Upper lobe of right lung (tissue), 1 donor: ENCODE results near the gene DPY19L3. TPM values are rescaled to one million over a fixed set of nuclear protein-coding genes. Genes with fewer than 3 reads are reported as not detected.

Experiments
- ATAC-seq: fragments of 200-7000 bp; cut with Tn5 transposase; one replicate; pipeline ENCODE4 v1.9.1; 2020; ENCODE audit warnings: mild to moderate bottlenecking, moderate library complexity
- DNase-seq: peaks from one replicate; pipeline ENCODE4 v3.0.0-alpha.2; 2020
- H3K27ac ChIP-seq: fragments of 200-600 bp; one replicate; pipeline ENCODE4 v1.8.0; 2022
- H3K27me3 ChIP-seq: fragments of 200-600 bp; one replicate; pipeline ENCODE4 v1.8.0; 2022; ENCODE audit warnings: mild to moderate bottlenecking
- H3K36me3 ChIP-seq: fragments of 200-600 bp; one replicate; pipeline ENCODE4 v1.8.0; 2022
- H3K4me1 ChIP-seq: fragments of 200-600 bp; one replicate; pipeline ENCODE4 v1.8.0; 2022
- H3K4me3 ChIP-seq: fragments of 200-600 bp; one replicate; pipeline ENCODE4 v1.8.0; 2022; ENCODE audit warnings: mild to moderate bottlenecking
- H3K9me3 ChIP-seq: fragments of 200-600 bp; one replicate; pipeline ENCODE4 v1.8.0; 2022
- intact Hi-C: fragments of 100-400 bp; cut with DNase I; formaldehyde crosslinking; loops from one replicate; pipeline ENCODE4 v1.11.0; 2022
- long read RNA-seq: library from polyadenylated mRNA; unstranded; transcript quantifications from one replicate; pipeline ENCODE4 v2.0.0, GENCODE V29; 2021
- total RNA-seq: library from RNA; stranded (reverse); fragmentation: NEBNext Ultra II Directional; extraction: Animal tissue kit (Norgen Biotek cat#: 25700); gene quantifications from one replicate; pipeline ENCODE4 v1.2.1, GENCODE V29; 2021
- TF ChIP-seq, protein P1 (sequence below): fragments of 200-600 bp; IDR thresholded peaks from one replicate; pipeline ENCODE4 v1.8.0; 2022; ENCODE audit warnings: antibody characterized with exemption
- donor health status: DM: no; HTN: yes; CAD: no; lungs with severe emphysema.

Gene DPY19L3, protein sequence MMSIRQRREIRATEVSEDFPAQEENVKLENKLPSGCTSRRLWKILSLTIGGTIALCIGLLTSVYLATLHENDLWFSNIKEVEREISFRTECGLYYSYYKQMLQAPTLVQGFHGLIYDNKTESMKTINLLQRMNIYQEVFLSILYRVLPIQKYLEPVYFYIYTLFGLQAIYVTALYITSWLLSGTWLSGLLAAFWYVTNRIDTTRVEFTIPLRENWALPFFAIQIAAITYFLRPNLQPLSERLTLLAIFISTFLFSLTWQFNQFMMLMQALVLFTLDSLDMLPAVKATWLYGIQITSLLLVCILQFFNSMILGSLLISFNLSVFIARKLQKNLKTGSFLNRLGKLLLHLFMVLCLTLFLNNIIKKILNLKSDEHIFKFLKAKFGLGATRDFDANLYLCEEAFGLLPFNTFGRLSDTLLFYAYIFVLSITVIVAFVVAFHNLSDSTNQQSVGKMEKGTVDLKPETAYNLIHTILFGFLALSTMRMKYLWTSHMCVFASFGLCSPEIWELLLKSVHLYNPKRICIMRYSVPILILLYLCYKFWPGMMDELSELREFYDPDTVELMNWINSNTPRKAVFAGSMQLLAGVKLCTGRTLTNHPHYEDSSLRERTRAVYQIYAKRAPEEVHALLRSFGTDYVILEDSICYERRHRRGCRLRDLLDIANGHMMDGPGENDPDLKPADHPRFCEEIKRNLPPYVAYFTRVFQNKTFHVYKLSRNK
- 36.1 TPM for total RNA-seq
- long read RNA-seq, full-length matches to known transcripts, result 7 of 17 reads
- long read RNA-seq, partial matches to known transcripts, result 4 of 17 reads
- long read RNA-seq, other reads (novel, unspliced or antisense), result 6 of 17 reads

DNA sequence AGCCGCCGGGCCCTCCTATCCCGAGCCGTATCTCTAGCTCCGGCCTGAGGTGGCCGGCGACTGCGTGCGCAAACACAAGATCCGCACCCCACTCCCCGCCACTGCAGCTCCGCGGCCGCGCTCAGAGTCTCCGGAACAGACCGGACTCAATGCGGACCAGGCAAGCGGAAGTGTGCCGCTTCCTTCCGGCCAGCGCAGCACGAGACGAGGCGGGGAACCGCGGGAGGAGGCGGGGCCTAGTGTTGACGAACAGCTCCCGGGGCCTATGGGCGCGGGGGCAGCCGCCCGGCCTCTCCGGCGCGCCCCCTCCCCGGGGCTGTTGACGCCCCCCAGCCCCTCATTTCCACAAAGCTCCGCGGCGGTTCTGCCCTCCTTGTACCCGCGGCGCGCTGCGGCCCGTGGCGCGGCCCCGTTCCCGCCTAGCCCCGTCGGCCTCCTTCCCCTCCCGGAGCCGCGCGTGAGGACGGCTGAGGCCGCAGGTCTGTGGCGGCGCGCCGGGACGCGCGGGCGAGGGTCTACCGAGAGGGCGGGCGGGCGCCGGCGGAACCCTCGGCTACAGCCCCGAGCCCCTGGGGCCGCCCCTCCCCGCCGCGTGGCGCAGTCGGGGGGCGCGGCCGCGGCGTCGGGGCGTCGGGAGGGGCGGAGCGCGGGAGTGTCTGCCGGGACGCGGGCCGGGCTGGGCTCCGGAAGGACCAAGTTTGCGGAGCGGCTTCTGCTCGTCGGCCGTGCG lies at the start of gene DPY19L3:
DPY19L3 (plus strand) TSS at position 340 of the 730 bp plus-strand sequence. CDS start 2,484 bp downstream, outside the sequence.
- DNase-seq, result peak; percentile 98
- Histone ChIP-seq H3K27ac (peak within 1 kb of the TSS; percentile 96), H3K36me3 (peaks cover 9% of the 10 kb centered on the region), H3K4me1 (peaks cover 9% of the 10 kb centered on the region), H3K9me3 (no peaks in the 10 kb centered on the region), H3K27me3 (no peaks in the 10 kb centered on the region), H3K4me3 (peak within 1 kb of the TSS; percentile 86)
- TF ChIP-seq, protein P1, sequence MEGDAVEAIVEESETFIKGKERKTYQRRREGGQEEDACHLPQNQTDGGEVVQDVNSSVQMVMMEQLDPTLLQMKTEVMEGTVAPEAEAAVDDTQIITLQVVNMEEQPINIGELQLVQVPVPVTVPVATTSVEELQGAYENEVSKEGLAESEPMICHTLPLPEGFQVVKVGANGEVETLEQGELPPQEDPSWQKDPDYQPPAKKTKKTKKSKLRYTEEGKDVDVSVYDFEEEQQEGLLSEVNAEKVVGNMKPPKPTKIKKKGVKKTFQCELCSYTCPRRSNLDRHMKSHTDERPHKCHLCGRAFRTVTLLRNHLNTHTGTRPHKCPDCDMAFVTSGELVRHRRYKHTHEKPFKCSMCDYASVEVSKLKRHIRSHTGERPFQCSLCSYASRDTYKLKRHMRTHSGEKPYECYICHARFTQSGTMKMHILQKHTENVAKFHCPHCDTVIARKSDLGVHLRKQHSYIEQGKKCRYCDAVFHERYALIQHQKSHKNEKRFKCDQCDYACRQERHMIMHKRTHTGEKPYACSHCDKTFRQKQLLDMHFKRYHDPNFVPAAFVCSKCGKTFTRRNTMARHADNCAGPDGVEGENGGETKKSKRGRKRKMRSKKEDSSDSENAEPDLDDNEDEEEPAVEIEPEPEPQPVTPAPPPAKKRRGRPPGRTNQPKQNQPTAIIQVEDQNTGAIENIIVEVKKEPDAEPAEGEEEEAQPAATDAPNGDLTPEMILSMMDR, result no peak
- intact Hi-C loops, result no loop called here
- ATAC-seq, result peak; percentile 97

GRCh38 chr19:32357720-32358119 lies 47.9 kb upstream of the DPY19L3 start:
- ATAC-seq (no peak), DNase-seq (no peak)
- TF ChIP-seq, protein P1, result no peak
- H3K27ac ChIP-seq, result no peak overlapping the region
- peaks cover 91% of the 10 kb centered on the region for H3K36me3 ChIP-seq
- intact Hi-C loops, result no loop called here
- no peaks in the 10 kb centered on the region for H3K4me1 ChIP-seq
- no peaks in the 10 kb centered on the region for H3K9me3 ChIP-seq
- no peaks in the 10 kb centered on the region for H3K27me3 ChIP-seq
- H3K4me3 ChIP-seq, result no peak overlapping the region

DNA sequence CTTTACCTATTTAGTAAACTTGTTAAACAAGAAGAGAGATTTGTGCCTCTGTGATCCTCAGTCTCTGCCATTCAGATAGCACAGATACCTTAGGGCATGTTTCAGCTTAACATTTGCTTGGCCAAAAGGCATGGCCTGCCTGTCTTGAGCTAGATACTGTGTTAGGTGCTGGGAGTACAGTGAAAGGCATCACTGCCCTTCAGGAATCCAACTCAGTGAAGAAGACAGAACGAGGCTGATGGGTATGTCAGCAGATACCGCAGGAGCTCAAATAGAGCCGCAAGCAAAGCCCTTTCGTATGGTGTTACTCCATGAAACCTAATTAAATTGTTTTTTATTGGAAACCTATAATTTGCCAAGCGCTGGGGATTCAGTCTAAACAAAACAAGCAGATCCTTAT lies 47.2 kb upstream of the DPY19L3 start:
- Histone ChIP-seq H3K9me3 (no peaks in the 10 kb centered on the region), H3K36me3 (peaks cover 85% of the 10 kb centered on the region), H3K4me1 (no peaks in the 10 kb centered on the region), H3K27me3 (no peaks in the 10 kb centered on the region), H3K27ac (no peak overlapping the region), H3K4me3 (no peak overlapping the region)
- TF ChIP-seq, protein P1, result no peak
- no peak for DNase-seq
- intact Hi-C loops, result no loop called here
- no peak for ATAC-seq

- no peak for ATAC-seq
- intact Hi-C loops, result no loop called here
- Histone ChIP-seq H3K36me3 (peaks cover 73% of the 10 kb centered on the region), H3K4me1 (peaks cover 6% of the 10 kb centered on the region), H3K27me3 (no peaks in the 10 kb centered on the region), H3K4me3 (no peak overlapping the region), H3K9me3 (no peaks in the 10 kb centered on the region), H3K27ac (no peak overlapping the region)
- TF ChIP-seq, protein P1, result no peak
- no peak for DNase-seq
Observed at GRCh38 chr19:32359581-32359980, 46.0 kb upstream of the DPY19L3 start.

DNA sequence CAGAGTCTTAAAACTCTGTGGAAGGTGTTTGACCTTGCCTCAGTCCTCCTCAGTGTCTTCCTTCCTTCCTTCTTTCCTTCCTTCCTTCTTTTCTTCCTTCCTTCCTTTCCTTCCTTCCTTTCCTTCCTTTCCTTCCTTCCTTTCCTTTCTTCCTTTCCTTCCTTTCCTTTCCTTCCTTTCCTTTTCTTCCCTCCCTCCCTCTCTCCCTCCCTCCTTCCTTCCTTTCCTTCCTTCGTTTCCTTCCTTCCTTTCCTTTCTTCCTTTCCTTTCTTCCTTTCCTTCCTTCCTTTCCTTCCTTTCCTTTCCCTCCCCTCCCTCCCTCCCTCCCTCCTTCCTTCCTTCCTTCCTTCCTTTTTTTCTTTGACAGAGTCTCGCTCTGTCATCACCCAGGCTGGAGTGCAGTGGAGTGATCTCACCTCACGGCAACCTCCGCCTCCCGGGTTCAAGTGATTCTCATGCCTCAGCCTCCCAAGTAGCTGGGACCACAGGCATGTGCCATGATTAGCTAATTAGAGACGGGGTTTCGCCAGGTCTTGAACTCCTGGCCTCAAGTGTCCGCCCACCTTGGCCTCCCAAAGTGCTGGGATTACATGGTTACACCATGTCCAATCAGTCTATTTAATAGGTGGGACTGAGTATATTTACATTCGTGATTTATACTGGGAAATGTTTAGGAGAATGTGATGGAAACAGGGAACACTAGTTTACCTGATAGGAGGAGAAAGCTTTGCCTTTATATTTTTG lies 43.8 kb upstream of the DPY19L3 start:
- H3K27me3 ChIP-seq, result no peaks in the 10 kb centered on the region
- TF ChIP-seq, protein P1, result no peak
- intact Hi-C loops, result no loop called here
- no peak for DNase-seq
- ATAC-seq, result no peak
- no peak overlapping the region for H3K27ac ChIP-seq
- no peaks in the 10 kb centered on the region for H3K9me3 ChIP-seq
- peaks cover 6% of the 10 kb centered on the region for H3K4me1 ChIP-seq
- no peak overlapping the region for H3K4me3 ChIP-seq
- peaks cover 55% of the 10 kb centered on the region for H3K36me3 ChIP-seq
